Astrocyte (in vitro differentiated cells and primary cell): ENCODE results near the gene CARD14.

Experiments
- CTCF ChIP-seq: IDR thresholded peaks from 2 replicates; pipeline ENCODE4 v1.5.1; 2011; ENCODE audit warnings: low read depth, mild to moderate bottlenecking, inconsistent platforms, low read length, moderate library complexity; ENCODE audit not compliant: insufficient read depth
- EZH2 ChIP-seq: IDR thresholded peaks from 2 replicates; pipeline ENCODE4 v1.6.1; 2012; ENCODE audit warnings: mild to moderate bottlenecking, low read length, inconsistent platforms; ENCODE audit not compliant: insufficient read depth

GRCh38 chr17:80246266-80246681 lies 76.4 kb downstream of the CARD14 start:
- TF ChIP-seq CTCF (no peak), EZH2 (no peak)
